Esophagus muscularis mucosa (tissue), 4 donors: ENCODE results near the gene S100A4.

ENCODE experiments used
- CTCF ChIP-seq, 3 experiments: fragments of 200-600 bp in 2 of 3; fragments of 450-650 bp in 1 of 3; sonication (generic) in 2 of 3; IDR thresholded peaks; one replicate each; pipeline ENCODE4 v1.5.1; 2017 to 2019; ENCODE audit warnings: antibody characterized with exemption in 3 of 3, mild to moderate bottlenecking in 2 of 3, moderate library complexity in 1 of 3
- EP300 ChIP-seq: sonication (generic); formaldehyde crosslinking; IDR thresholded peaks from one replicate; pipeline ENCODE4 v1.6.1; 2017; ENCODE audit warnings: antibody characterized with exemption
- POLR2A ChIP-seq: fragments of 450-650 bp; IDR thresholded peaks from one replicate; pipeline ENCODE4 v1.6.1; 2017; ENCODE audit warnings: antibody characterized with exemption, moderate library complexity, mild to moderate bottlenecking, low read depth
- POLR2AphosphoS5 ChIP-seq, 2 donors: sonication (generic); formaldehyde crosslinking; IDR thresholded peaks; one replicate each; pipeline ENCODE4 v1.6.1; 2017; ENCODE audit warnings: antibody characterized with exemption in 2 of 2

DNA sequence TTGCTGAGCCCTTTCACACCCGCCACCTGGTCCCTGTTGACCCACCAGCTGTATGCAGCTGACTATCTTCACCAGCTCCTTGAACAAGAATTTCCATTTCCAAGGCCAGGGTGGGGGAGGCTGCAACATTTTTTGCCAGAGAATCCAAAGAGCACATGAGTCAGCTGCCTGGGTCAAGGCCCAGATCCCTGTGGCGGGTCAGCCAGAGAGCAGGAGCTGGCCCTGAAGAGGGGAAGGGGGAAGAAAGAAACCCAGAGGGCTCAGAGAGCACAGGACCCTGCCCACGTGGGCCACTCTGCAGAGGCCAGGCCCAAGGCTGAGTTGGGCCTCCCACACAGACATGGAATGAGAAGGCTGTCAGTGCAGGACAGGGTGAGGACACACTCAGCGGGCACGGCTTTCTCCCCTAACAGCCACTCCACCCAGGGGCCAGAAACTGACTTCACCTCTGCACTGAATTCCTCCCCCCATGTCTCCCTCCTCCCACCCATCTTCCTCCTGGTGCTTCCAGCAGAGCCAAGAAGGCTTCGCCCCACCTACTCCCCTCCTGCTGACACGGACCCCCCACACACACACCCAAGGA, 38.7 kb downstream of the S100A4 start:
- TF ChIP-seq CTCF (IDR thresholded peaks at IDR 0.05) (peak in 1 of 3 experiments; percentile 6), POLR2A (no peak), POLR2AphosphoS5 (IDR thresholded peaks at IDR 0.05) (peak; percentile 93), EP300 (no peak)
